Sigmoid colon (tissue), 4 donors: ENCODE measurements around the gene TERB2.

ENCODE experiments used
- POLR2A ChIP-seq, 2 donors: fragments of 450-650 bp; IDR thresholded peaks; one replicate each; pipeline ENCODE4 v1.6.1; 2016; ENCODE audit warnings: antibody characterized with exemption in 2 of 2, mild to moderate bottlenecking in 2 of 2, moderate library complexity in 2 of 2
- POLR2AphosphoS5 ChIP-seq, 4 donors: sonication (generic); formaldehyde crosslinking; IDR thresholded peaks; one replicate each; pipeline ENCODE4 v1.6.1; 2017; ENCODE audit warnings: antibody characterized with exemption in 4 of 4
- TF ChIP-seq, protein P1 (sequence below), 4 experiments: fragments of 450-650 bp in 3 of 4; fragments of 200-600 bp in 1 of 4; IDR thresholded peaks; one replicate each; pipeline ENCODE4 v1.5.1; 2016 to 2019; ENCODE audit warnings: antibody characterized with exemption in 4 of 4, mild to moderate bottlenecking in 3 of 4, moderate library complexity in 2 of 4

DNA sequence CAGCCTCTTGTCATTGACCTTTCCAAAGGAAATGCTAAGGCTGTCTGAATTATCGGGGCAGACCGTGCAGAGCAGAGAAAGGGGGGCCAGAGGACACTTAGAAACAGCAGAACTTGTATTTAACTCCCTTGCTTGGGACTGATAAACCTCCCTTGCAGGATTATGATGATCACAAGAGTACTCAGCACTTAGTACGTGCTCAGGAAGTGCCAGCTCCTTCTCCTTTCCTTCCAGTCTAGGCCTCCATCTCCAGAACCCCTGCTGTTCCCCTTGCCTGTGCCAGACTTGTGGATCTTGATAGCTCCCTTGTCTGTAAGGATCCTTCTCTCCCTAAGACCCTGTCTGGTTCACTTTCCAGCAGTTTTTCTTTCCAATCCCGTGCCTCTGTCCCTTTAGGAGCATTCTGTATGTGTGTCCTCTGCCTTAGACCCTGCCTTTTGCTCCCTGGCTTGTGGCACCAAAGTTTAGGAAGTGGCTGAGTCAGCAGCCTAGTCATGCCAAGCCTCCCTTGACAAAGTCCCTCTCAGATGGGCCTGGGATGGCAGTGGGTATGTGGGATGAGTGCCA lies 67.3 kb downstream of the TERB2 start:
- TF ChIP-seq, protein P1, sequence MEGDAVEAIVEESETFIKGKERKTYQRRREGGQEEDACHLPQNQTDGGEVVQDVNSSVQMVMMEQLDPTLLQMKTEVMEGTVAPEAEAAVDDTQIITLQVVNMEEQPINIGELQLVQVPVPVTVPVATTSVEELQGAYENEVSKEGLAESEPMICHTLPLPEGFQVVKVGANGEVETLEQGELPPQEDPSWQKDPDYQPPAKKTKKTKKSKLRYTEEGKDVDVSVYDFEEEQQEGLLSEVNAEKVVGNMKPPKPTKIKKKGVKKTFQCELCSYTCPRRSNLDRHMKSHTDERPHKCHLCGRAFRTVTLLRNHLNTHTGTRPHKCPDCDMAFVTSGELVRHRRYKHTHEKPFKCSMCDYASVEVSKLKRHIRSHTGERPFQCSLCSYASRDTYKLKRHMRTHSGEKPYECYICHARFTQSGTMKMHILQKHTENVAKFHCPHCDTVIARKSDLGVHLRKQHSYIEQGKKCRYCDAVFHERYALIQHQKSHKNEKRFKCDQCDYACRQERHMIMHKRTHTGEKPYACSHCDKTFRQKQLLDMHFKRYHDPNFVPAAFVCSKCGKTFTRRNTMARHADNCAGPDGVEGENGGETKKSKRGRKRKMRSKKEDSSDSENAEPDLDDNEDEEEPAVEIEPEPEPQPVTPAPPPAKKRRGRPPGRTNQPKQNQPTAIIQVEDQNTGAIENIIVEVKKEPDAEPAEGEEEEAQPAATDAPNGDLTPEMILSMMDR (IDR thresholded peaks at IDR 0.05): no peak
- TF ChIP-seq POLR2AphosphoS5 (IDR thresholded peaks at IDR 0.05): no peak
- TF ChIP-seq POLR2A (IDR thresholded peaks at IDR 0.05): no peak
